Renal cortical epithelial cell (primary cell): ENCODE data around the gene SOX8. TPM values are rescaled to one million over a fixed set of nuclear protein-coding genes. Genes with fewer than 3 reads are reported as not detected.
A peak's percentile ranks its signal among the peaks of the same experiment; 100 is the strongest.

ENCODE experiments used
- DNase-seq: peaks from one replicate; pipeline ENCODE4 v3.0.0-alpha.2; 2011; ENCODE audit warnings: low read depth
- total RNA-seq: library from RNA; depleted of rRNA; stranded (reverse); fragments of >200 nt; gene quantifications from 2 replicates; pipeline ENCODE4 v1.2.3, GENCODE V29; 2014

SOX8 gene
- total RNA-seq, 1 donor from 2014 or later, result 0.20 TPM

DNA sequence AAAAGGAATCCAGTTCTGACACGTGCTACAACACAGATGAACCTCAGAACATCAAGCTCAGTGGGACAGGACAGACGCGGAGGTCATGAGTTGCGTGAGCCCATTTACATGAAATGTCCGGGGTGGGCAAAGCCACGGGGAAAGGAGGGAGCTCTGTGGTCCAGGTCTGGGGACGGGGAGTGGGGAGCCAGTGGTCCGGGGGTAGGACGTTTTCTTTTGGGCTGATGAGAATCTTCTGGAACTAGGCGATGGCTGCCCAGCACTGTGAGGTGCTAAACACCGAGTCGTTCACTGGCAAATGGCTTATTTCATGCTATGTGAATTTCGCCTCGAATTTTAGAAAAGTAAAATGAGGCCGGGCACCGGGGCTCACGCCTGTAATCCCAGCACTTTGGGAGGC lies 8.2 kb upstream of the SOX8 start:
- DNase-seq, result no peak

DNA sequence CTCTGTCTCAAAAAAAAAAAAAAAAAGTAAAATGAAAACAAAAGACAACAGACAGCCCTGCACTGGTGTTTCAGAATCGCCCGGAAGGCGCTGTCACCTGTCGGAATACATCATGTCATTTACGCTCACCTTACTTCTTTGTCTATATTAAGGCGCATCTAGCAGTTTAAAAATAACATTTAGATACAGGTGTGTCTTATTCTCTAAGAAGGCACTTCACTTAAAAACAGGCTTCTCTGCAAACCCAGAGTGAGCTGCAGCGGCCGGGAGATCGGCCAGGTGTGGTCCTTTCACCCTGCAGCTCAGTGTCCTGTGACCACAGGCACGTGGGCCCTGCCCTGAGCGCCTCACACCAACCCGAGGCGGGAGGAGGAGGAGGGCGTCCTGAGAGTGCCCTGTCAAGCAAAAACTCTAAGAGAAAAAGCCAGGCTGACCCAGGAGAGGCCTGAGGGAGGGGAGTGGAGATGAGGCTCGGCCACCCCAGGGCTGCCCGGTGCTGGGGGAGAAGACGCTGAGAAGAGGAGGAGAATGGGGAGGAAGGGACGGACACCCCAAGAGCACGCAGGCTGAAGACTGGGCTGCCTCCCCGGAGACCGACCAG lies 7.5 kb upstream of the SOX8 start:
- DNase-seq, result no peak

DNA sequence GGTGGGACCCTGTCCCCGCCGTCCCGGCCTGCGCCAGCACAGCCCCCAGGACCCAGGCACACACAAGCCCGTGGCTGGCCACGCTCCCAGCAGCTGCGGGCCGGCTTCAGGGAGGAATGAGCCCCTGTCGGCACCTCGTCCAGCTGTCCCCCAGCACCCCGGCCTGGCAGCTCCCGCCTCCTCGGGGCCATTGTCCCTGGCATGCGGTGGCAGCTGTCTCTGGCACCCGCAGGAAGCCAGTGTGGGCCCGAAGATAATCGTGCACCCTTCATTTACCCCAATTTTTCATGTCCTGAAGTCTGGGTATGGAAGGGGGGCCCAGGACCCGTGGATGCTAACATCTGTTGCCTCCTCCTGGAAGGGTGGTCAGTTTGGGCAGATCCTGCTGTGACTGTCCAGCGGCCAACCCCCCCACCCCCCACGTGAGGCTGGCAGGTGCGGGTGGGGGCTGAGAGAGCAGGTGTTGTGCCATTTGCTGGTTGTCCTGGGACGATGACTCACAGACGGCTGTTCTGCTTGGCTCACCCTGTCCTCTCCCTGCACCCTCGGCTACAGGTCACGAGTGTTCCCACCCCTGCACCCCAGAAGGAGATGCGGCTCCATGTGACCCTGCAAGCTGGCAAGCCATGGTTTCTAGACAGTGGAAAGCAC lies 6.8 kb upstream of the SOX8 start:
- peak; percentile 36 for DNase-seq

DNA sequence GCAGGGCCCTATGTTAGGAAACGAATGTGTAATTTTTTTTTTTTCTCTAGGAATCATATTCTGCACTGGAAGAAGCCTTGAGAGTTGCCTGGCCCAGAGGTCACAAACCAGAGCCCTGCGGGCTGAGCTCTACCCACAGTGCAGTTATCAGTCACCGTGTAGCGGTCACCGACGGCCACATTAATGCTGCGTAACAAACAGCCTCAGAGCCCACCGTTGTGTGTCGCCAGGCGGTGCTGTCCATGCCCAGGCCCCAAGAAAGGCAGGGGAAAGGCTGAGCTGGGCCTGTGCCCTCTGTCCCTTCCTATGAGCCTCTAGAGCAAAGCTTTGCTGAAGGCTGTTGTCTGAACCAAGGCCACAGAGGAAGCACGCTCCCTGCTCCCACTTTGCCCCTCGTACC lies 6.3 kb upstream of the SOX8 start:
- DNase-seq, result no peak

DNA sequence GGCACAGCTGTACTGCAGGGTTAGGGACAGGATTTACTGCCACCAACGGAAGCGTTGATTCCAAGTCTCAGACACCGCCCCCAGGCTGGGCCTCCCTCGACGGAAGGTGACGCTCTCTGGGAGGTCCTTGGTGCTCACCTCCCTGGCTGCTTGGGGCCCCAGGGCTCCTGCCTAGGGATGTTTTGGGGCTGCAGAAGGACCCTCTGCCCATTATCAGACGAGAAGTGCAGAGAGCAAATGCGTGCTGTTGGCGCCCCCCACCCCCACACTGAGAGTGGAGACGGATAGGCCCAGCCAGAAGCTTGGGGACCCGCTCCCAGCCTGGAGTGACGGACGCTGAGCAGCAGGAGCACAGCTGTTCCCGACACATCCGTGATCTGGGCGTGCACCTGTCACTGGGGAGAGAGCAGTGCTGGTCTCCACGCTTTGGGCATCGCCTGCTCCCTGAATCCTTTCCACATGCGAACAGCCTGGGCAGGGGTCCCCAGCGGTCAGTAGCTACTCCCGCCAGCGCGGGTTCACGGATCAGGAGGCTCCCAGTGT lies 5.1 kb upstream of the SOX8 start:
- no peak for DNase-seq

DNA sequence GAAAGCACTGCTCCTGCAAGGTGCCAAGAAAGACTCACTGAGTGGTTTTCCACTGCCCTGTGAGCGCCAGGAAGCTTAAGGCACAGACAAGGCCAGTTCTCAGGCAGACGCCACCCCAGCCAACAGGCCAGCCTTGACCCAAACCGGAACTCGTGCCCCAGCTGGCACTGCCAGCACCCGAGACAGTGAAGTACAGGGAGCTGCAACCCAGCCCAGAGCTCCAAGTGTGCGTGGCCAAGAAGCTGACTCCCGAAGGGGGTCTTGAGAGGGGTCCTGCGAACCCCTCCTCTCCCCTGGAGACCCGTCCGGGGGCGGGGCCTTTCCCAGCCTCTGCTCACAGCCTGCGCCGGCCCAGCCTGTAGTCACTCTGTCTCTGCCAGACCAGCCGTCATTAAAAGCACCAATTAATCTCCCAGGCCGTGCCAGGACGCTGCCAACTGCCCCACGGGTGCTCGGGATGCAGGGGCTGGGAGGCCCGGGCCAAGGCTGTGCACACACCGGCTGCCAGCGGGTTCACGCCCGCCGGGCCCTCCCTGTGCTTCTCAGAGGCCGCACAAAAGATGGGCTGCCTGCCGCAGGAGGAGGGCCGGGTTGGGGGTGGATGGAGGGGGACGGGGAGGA lies 4.4 kb upstream of the SOX8 start:
- no peak for DNase-seq

DNA sequence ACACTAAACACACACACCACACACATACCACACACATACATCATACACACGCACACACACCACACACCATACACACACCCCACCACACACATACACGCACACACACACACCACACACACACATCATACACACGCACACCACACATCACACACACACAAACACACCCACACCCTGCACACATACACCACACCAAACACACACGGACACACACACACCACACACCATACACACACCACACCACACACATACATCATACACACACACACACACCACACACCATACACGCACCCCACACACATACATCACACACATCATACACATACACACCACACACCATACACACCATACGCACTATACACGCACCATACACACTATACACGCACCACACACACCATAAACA lies 3.7 kb upstream of the SOX8 start:
- DNase-seq, result no peak

DNA sequence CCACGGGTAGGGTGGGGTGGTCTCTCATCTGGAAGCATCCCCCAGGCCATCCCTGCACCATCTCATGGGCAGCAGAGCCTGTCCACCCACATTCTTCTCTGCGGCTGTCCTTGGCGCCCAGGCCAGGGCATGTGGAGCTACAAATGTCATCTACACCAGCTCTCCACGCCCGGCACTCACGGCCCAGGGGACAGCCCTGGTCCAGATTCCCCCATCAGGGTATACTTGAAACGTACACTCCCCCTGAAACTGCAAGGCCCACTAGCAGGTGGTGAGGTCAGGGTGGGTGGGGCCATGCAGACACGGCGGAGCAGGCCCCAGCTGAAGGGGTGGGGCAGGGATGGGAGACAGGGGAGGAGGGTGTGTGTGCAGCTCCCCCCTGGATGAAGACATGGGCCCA lies 3.2 kb upstream of the SOX8 start:
- no peak for DNase-seq

DNA sequence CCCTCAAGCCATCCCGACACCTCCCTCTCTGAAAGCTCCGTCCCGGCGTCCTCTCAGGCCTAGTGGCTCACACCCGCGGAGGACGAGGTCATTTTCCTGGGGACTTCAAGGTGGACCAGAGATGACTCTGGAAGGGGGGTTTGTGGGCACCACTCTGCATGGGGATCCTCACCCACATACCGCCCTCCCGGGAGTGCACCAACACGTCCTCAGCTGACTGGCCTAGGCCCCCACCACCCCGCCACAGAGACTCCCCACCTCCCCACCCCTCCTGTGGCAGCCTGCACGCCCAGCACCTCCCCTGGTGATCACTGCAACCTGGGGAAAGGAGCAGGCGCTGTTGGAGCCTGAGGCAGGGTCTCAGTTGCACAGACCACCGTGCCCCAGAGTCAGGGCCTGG lies 2.4 kb upstream of the SOX8 start:
- no peak for DNase-seq

DNA sequence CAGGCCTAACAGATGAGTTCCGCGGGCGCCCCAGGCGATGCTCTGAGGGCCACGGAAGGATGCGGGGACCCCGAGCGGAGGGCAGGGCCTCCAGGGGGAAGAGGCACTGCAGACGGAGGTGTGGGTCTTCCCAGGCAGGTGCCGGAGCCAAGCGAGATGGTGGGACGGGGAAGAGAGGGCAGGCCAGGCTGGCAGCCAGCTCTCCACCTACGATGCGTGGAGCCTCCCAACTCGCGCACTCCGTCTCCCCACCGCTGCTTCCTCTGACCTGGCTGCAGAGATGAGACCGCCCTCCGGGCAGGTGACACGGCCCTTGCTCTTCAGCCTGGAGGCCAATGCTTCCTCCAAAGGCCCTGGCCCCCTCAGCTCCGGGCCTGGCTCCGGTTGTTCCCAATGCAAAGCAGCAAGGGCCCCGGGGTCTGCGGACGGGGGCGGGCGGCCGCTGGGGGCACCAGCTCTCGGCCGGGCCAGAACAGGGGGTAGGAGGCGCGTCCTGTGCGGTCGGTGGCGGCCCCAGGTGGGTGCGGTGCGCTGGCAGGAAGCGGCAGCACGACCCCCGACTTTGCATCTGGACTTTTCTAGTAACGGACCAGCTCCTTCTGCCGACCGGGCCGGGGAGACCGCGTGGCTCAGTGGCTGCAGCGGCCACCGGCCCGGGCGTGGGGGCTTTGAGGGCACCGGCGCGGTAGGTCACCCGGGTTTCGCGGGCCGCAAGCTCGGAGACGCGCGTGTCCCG lies 1.5 kb upstream of the SOX8 start:
- no peak for DNase-seq

DNA sequence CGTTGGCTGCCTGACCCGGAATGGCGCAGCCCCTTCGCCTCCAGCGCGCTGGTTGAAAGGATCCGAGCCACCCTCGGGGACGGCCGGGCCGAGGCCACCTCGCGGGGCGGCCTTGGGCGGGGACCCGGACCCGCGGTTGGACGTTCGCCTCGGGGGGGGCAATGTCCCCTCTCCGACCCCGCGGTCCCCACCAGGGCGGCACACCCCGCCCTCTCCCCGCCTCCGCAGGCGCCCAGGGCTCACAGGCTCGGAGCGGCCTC lies 1.0 kb upstream of the SOX8 start:
- no peak for DNase-seq

DNA sequence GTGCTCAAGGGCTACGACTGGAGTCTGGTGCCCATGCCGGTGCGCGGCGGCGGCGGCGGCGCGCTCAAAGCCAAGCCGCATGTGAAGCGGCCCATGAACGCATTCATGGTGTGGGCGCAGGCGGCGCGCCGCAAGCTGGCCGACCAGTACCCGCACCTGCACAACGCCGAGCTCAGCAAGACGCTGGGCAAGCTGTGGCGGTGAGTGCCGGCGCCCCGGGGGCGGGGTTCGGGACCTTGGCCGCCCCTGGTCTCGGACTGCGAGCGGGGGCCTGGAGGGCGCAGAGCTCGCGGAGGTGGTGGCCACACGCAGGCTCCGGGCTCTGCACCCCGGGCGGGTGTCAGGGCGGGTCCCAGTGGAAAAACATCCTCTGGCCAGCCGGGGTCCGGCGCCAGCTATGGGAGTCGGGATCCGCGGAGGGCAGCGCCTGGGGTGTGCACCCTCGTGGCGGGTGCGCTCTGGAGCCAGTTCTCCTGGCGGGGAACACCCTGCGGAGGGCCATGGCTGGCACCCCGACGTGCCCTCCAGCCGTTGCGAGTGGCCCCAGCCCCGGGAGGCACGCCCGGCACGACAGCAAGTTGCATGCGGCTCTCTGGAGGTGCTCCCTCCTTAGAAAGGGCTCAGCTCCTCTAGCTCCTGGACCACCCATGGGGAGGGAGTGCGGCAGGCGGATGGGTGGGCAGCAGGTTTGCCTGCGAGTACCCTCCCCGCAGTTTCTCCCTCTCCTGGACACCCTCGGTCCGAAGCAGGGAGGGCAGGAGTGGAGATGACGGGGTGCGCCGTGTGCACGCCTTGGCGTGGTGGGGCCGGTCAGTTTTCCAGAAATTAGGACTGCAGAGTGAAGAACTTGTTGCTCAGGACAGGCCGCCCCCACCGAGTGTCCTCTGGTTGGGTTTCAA lies 824 bp downstream of the SOX8 start:
- no peak for DNase-seq

DNA sequence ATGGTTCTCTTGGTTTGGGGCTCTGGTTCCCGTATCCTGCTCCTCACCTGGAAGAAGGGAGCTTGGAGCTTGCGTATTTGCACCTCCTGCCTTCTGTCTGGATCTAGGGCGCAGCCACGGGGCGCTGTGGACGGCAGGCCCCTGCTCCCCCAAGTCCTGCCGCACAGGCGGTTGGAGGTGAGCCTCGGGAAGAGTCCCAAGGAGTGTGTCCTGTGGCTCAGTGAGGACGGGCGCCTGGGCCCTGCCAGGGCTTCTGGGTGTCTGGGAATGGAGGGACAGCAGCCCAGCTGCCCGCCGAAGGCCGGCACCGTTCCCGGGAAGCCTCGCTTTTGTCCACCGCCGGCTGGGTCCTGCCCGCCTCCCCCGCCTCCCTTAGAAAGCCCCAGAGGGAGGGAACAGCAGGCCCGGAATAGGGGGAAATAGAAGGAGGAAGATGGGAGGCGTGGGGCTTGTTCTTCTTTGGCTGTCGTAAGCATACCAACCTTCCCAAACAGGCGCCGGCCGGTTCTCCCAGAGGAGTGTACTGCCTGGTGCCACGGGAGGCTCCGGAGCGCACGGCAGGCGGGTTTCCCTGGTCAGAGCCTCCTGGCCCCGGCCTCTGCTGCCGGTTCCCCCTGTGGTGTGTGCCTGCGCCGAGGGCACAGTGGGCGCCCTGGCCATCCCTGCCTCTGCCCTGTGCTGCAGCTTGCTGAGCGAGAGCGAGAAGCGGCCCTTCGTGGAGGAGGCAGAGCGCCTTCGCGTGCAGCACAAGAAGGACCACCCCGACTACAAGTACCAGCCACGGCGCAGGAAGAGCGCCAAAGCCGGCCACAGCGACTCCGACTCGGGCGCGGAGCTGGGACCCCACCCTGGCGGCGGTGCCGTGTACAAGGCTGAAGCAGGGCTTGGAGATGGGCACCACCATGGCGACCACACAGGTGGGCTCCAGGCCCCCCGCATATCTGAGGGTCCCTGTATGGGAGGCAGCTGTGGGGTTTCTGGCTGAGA lies 1.8 kb downstream of the SOX8 start:
- DNase-seq, result no peak

DNA sequence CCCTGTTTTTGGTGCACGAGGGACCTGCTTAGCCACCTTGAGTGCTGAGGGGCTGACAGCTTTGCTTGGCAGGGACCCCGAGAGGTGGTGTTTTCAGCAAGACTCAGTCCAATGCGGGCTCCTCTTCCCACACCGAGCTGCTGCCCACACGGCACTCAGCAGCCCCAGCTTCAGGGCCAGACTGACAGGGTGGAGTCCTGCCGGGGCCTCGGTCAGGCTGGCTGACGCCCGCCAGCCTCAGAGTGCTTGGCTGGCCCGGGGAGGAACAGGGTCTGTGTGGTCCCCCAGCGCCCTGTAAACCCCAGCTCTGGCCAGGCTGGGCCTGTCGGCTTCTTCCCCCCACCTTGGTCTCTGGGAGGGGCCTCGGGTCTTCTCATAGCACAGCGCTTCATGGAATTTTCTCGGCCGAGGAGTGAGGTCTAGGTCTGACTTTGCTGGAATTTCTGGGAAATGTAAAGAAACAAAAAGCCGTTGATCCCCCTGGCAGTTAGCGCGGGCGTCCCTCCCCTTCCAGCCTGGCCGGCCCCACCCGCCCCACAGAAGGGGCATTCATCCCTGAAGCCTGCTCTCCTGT lies 2.6 kb downstream of the SOX8 start:
- no peak for DNase-seq

DNA sequence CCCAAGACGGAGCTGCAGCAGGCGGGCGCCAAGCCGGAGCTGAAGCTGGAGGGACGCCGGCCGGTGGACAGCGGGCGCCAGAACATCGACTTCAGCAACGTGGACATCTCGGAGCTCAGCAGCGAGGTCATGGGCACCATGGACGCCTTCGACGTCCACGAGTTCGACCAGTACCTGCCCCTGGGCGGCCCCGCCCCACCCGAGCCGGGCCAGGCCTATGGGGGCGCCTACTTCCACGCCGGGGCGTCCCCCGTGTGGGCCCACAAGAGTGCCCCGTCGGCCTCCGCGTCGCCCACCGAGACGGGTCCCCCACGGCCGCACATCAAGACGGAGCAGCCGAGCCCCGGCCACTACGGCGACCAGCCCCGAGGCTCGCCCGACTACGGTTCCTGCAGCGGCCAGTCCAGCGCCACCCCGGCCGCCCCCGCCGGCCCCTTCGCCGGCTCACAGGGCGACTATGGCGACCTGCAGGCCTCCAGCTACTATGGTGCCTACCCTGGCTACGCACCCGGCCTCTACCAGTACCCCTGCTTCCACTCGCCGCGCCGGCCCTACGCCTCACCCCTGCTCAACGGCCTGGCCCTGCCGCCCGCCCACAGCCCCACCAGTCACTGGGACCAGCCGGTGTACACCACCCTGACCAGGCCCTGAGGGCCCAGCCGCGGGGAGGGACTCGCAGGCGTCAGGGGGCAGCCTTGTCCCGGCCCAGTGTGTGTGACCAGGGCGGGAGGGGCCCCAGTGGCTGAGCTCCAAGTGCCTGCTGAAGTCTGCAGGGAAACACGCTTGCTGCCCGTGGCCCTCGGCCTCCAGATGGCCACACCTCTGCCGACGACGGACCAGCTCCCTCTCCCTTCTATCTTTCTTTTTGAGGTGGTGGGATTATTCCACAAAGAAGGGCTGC lies 3.4 kb downstream of the SOX8 start:
- no peak for DNase-seq

DNA sequence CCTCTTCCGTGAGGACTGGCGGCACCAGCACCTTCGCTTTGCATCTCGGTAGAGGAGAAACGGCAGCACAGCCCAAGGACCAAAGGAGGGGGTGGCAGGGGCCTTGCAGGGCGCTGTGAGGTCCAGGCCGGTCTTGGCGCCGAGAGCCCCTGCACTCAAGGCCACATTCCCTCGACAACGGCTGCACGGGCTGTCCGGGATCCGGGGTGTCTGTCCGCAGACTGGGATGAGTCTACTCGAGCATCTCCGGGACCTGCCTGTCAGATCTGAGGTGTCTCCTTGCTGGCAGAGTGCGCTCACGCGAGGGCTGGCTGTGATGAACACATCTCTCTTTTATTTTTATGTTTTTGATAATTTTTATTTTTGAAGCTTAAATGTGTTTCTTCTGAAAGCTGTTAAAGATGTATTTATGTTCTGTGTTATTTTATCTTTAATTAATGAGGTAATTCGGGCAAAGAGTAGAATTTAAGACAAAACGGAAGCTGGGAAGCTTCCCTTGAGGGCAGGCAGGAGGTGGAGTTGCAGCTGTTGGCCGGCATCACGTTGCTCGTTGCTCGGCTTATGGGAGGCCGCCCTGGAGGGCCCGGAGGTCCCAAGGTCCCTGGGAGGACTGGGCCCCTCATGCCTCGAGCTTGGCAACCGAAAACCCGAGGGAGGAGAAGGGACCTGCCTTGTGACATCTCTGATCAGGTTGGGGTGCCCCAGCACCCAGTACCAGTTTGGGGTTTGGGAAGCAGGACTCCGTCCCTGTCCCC lies 4.3 kb downstream of the SOX8 start:
- DNase-seq, result no peak

DNA sequence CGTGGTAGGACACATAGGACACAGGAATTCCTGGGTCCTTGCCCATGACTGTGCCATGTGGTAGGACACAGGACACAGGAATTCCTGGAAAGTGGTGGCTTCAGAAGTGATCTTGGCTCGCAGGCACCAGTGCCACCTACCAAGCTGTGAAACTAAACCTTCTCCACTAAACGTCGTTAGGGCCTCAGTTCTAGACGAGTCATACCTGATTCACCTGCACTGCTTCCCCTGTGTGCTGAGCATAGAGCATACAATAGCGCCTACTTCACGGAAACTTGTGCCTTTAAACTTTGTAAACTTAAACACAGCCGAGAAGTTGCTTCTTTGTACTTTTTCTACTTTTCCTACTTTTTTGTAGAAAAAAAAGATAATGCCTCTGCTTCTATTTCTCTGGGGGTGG lies 4.8 kb downstream of the SOX8 start:
- DNase-seq, result no peak

DNA sequence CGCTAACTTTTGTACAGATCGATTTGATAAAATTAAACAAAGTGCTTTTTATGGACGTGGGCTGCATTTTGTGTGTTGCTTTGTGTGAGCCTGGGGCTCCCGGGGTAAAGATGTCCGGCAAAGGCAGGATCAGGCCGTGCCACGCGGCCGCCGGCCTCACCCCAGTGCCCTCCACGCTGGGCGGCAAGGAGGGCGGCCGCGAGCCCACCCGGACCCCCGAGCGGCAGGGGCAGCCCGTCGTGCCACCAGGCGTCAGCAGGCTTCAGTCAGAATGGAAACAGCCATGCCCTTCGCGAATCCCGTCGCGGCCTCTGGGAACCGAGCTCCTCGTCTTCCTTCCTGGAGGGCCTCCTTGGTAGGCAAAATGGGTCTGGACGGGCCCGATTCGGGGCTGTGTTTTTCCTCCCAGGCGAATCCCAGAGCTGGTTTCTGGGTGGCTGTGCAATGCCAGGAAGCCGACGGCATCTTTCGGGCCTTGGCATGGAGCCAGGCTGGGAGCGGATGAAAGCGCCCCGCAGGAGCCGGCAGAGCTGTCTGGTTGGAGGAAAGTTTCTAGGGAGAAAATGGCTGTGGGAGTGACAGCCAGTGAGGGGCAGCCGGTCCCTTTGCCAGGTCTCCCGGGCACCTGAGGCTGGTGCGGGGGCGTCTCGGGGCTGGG lies 5.5 kb downstream of the SOX8 start:
- DNase-seq, result no peak
